Uterus (tissue), 2 donors: Measurements from ENCODE around the gene EYA4.

Experiments
- POLR2A ChIP-seq, 2 donors: fragments of 450-650 bp; IDR thresholded peaks; one replicate each; pipeline ENCODE4 v1.6.1; 2016; ENCODE audit warnings: antibody characterized with exemption in 2 of 2, mild to moderate bottlenecking in 1 of 2, moderate library complexity in 1 of 2
- TF ChIP-seq, protein P1 (sequence below), 4 experiments: fragments of 200-600 bp in 2 of 4; fragments of 450-650 bp in 2 of 4; sonication (generic) in 2 of 4; IDR thresholded peaks; one replicate each; pipeline ENCODE4 v1.5.1; 2016 to 2019; ENCODE audit warnings: antibody characterized with exemption in 4 of 4, mild to moderate bottlenecking in 2 of 4, moderate library complexity in 1 of 4

DNA sequence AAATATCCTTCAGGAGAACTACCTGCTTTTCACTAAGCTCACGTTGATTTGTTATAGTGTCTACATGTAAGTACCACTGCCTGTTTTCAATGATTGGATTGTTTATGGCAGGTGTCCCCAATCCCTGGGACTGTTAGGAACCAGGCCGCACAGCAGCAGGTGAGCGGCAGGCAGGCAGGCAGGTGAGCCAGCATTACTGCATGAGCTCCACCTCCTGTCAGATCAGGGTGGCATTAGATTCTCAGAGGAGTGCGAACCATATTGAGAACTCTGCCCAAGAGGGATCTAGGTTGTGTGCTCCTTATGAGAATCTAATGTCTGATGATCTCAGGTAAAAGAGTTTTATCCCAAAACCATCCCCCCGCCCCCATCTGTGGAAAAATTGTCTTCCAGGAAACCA is 303.3 kb downstream of the EYA4 start:
- TF ChIP-seq, protein P1, sequence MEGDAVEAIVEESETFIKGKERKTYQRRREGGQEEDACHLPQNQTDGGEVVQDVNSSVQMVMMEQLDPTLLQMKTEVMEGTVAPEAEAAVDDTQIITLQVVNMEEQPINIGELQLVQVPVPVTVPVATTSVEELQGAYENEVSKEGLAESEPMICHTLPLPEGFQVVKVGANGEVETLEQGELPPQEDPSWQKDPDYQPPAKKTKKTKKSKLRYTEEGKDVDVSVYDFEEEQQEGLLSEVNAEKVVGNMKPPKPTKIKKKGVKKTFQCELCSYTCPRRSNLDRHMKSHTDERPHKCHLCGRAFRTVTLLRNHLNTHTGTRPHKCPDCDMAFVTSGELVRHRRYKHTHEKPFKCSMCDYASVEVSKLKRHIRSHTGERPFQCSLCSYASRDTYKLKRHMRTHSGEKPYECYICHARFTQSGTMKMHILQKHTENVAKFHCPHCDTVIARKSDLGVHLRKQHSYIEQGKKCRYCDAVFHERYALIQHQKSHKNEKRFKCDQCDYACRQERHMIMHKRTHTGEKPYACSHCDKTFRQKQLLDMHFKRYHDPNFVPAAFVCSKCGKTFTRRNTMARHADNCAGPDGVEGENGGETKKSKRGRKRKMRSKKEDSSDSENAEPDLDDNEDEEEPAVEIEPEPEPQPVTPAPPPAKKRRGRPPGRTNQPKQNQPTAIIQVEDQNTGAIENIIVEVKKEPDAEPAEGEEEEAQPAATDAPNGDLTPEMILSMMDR (IDR thresholded peaks at IDR 0.05): no peak
- TF ChIP-seq POLR2A (IDR thresholded peaks at IDR 0.05): no peak
